GM10266 (cell line): ENCODE data around the gene COL23A1.

Experiments
- DNase-seq: peaks from one replicate; pipeline ENCODE4 v3.0.0; 2012; ENCODE audit errors: extremely low spot score
- TF ChIP-seq, protein P1 (sequence below): IDR thresholded peaks from 2 replicates; pipeline ENCODE4 v1.5.1; 2012; ENCODE audit warnings: mild to moderate bottlenecking, low read depth; ENCODE audit not compliant: control insufficient read depth, insufficient read depth; ENCODE audit errors: missing control alignments

The COL23A1 gene

GRCh38 chr5:178588769-178589168, 1.4 kb downstream of the COL23A1 start:
- DNase-seq, result no peak
- TF ChIP-seq, protein P1, sequence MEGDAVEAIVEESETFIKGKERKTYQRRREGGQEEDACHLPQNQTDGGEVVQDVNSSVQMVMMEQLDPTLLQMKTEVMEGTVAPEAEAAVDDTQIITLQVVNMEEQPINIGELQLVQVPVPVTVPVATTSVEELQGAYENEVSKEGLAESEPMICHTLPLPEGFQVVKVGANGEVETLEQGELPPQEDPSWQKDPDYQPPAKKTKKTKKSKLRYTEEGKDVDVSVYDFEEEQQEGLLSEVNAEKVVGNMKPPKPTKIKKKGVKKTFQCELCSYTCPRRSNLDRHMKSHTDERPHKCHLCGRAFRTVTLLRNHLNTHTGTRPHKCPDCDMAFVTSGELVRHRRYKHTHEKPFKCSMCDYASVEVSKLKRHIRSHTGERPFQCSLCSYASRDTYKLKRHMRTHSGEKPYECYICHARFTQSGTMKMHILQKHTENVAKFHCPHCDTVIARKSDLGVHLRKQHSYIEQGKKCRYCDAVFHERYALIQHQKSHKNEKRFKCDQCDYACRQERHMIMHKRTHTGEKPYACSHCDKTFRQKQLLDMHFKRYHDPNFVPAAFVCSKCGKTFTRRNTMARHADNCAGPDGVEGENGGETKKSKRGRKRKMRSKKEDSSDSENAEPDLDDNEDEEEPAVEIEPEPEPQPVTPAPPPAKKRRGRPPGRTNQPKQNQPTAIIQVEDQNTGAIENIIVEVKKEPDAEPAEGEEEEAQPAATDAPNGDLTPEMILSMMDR, result no peak

DNA sequence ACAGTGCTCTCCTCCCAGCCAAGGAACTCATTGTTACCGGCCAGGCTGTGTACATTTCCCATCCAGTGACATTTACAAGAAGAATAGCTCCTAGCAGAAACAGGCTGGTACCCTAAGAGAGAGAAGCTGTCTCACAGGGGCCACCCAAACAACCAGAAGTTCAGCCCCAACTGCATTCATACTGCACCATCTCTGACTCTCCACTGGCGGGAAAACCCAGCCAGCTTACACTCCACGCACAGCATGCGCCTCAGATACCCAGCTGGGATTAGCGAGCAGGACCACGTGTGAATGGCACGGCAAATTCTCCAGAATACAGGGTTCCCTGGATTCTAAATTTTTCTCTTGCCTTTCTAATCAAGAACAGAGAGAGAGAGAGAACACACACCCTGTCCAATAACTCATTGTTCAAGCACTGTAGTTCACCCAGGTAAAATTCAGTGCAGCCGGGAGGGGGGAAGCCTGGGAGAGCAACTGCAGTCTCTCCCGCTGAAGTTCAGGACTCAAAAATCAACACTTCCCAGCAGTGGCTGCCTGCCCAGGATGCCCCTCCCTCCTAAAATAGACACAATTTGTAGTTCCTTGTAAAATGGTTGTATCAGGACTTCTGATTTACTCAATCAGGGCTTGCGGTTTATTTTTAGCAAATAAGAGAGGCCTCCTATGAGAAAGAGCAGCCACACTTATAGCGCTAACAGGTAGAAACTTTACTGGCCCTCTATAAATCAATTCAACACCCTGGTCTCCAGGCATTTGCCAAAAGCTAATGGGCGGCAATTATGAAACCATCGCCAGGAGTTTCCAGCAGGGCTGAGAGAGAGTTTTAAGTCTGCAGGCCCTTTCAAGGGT, 2.2 kb downstream of the COL23A1 start:
- TF ChIP-seq, protein P1, result no peak
- DNase-seq, result no peak

GRCh38 chr5:178586396-178586795, 3.8 kb downstream of the COL23A1 start:
- TF ChIP-seq, protein P1, result no peak
- no peak for DNase-seq

GRCh38 chr5:178585421-178585820, 4.8 kb downstream of the COL23A1 start:
- peak; percentile 65 for DNase-seq

- no peak for DNase-seq
- TF ChIP-seq, protein P1, result no peak
Measured at GRCh38 chr5:178583279-178583678, 6.9 kb downstream of the COL23A1 start.

GRCh38 chr5:178582291-178582690, 7.9 kb downstream of the COL23A1 start:
- DNase-seq, result no peak
- TF ChIP-seq, protein P1, result no peak

DNA sequence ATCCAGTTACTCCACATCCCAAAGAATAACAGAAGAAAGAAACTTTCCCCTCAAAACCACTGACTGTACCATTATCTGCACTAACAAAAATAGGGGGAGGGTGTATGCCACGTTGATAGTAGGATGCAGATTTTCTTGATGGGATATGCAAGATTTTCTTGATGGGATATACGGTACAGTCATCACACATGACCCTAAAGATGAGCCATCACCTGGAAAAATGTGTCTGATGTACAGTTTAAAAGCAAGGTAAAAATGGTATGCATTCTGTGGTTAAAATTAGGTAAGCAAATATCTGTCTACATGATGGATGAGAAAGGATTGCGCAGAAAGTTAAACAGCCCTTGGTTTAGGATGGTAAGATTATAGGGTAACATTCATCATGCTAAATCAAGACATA, 8.6 kb downstream of the COL23A1 start:
- TF ChIP-seq, protein P1, result no peak
- DNase-seq, result no peak
